H1 (cell line): ENCODE results near the gene PRSS23. TPM values are rescaled to one million over a fixed set of nuclear protein-coding genes. Genes with fewer than 3 reads are reported as not detected.

Experiments
- CTCF ChIA-PET: fragments of 300-600 bp; sonication (Branson Sonifier 250); formaldehyde crosslinking; loops from one replicate; lab custom pipeline; 2021; ENCODE audit not compliant: partially characterized antibody; lab: Charles Lee
- POLR2A ChIA-PET: fragments of 300-600 bp; sonication (Branson Sonifier 250); formaldehyde crosslinking; loops from one replicate; lab custom pipeline; 2021; ENCODE audit warnings: inconsistent platforms; ENCODE audit not compliant: partially characterized antibody; lab: Charles Lee
- DNase-seq, 2 experiments: peaks; one replicate each; pipeline versions ENCODE4 v3.0.0 to v3.0.0-alpha.2; 2010 to 2022; ENCODE audit warnings: low spot score in 2 of 2, low read depth in 1 of 2, mixed read lengths in 1 of 2
- FAIRE-seq: peaks from 2 replicates; lab custom pipeline; 2011; peaks lifted over from hg19 to GRCh38; lab: Jason Lieb, UNC
- H2AFZ ChIP-seq: 2 replicates; pipeline ENCODE4 v1.8.1; 2012; ENCODE audit warnings: low read length, inconsistent platforms
- H2AK5ac ChIP-seq: 2 replicates; pipeline ENCODE4 v1.6.1; 2013; ENCODE audit warnings: low read depth, low read length
- H2BK120ac ChIP-seq: replicated peaks from 2 replicates; pipeline ENCODE3; 2013; ENCODE audit warnings: low read depth, low read length, inconsistent platforms
- H2BK12ac ChIP-seq: 2 replicates; pipeline ENCODE4 v1.6.1; 2013; ENCODE audit warnings: low read depth, low read length
- H2BK15ac ChIP-seq: 2 replicates; pipeline ENCODE4 v1.6.1; 2013; ENCODE audit warnings: low read length
- H2BK20ac ChIP-seq: 2 replicates; pipeline ENCODE4 v1.6.1; 2013; ENCODE audit warnings: low read length
- H2BK5ac ChIP-seq: 2 replicates; pipeline ENCODE4 v1.6.1; 2013; ENCODE audit warnings: low read depth, low read length
- H3K14ac ChIP-seq: 2 replicates; pipeline ENCODE4 v1.6.1; 2013; ENCODE audit warnings: inconsistent platforms; ENCODE audit not compliant: insufficient read length
- H3K18ac ChIP-seq: 2 replicates; pipeline ENCODE4 v1.6.1; 2013; ENCODE audit warnings: low read length; ENCODE audit errors: extremely low read depth
- H3K23ac ChIP-seq: 2 replicates; pipeline ENCODE4 v1.6.1; 2013; ENCODE audit warnings: inconsistent platforms; ENCODE audit not compliant: insufficient read length
- H3K23me2 ChIP-seq: 2 replicates; pipeline ENCODE4 v1.6.1; 2013; ENCODE audit warnings: low read depth, low read length
- H3K27ac ChIP-seq: 2 replicates; pipeline ENCODE4 v1.6.1; 2011; ENCODE audit warnings: low read depth, low read length, inconsistent platforms
- H3K27me3 ChIP-seq, 4 experiments: replicated peaks in 1 of 4; 1 replicate in 1 of 4; 2 replicates in 3 of 4; pipeline versions ENCODE4 v1.6.1 to v1.8.1; 2011 to 2013; ENCODE audit warnings: low read length in 3 of 4, mild to moderate bottlenecking in 3 of 4, inconsistent platforms in 2 of 4, mixed read lengths in 2 of 4, moderate library complexity in 1 of 4; ENCODE audit not compliant: control insufficient read depth in 3 of 4, insufficient read depth in 3 of 4; ENCODE audit errors: extremely low read depth in 1 of 4
- H3K36me3 ChIP-seq, 4 experiments: 2 replicates each; pipeline versions ENCODE4 v1.6.1 to v1.8.1; 2011 to 2013; ENCODE audit warnings: mild to moderate bottlenecking in 4 of 4, low read length in 3 of 4, moderate library complexity in 2 of 4, control low read depth in 1 of 4, inconsistent platforms in 1 of 4; ENCODE audit not compliant: insufficient read depth in 4 of 4, control insufficient read depth in 2 of 4
- H3K4ac ChIP-seq: replicated peaks from 2 replicates; pipeline ENCODE3; 2013; ENCODE audit warnings: low read length, low read depth, mixed read lengths, inconsistent platforms; ENCODE audit not compliant: insufficient read length
- H3K4me1 ChIP-seq, 4 experiments: replicated peaks in 1 of 4; 1 replicate in 1 of 4; 2 replicates in 3 of 4; pipeline versions ENCODE4 v1.6.1 to v1.8.1; 2011 to 2013; ENCODE audit warnings: low read length in 3 of 4, inconsistent platforms in 2 of 4, mixed read lengths in 1 of 4; ENCODE audit not compliant: insufficient read depth in 4 of 4, control insufficient read depth in 3 of 4
- H3K4me2 ChIP-seq, 2 experiments: 2 replicates each; pipeline versions ENCODE4 v1.6.1 to v1.8.1; 2011 to 2013; ENCODE audit warnings: low read depth in 2 of 2, low read length in 2 of 2, control low read depth in 1 of 2, inconsistent platforms in 1 of 2, mild to moderate bottlenecking in 1 of 2; ENCODE audit not compliant: insufficient read depth in 1 of 2
- H3K4me3 ChIP-seq, 4 experiments: fragments of 200-600, 300-600 bp in 1 of 4; sonication (generic), shearing (Covaris generic), sonication (Bioruptor Twin) in 1 of 4; 2 replicates each; pipeline versions ENCODE4 v1.5.1 to v1.8.1; 2011 to 2016; ENCODE audit warnings: low read length in 4 of 4, low read depth in 3 of 4, control low read depth in 2 of 4, inconsistent platforms in 2 of 4, mild to moderate bottlenecking in 2 of 4, mixed read lengths in 1 of 4, moderate library complexity in 1 of 4; ENCODE audit not compliant: insufficient read depth in 2 of 4; ENCODE audit errors: extremely low read depth in 1 of 4
- H3K56ac ChIP-seq: replicated peaks from 2 replicates; pipeline ENCODE3; 2013; ENCODE audit warnings: low read depth, mild to moderate bottlenecking, mixed read lengths, low read length, inconsistent platforms; ENCODE audit not compliant: insufficient read length
- H3K79me1 ChIP-seq: 2 replicates; pipeline ENCODE4 v1.6.1; 2013; ENCODE audit warnings: low read depth, low read length, control low read depth
- H3K79me2 ChIP-seq, 2 experiments: 2 replicates each; pipeline versions ENCODE4 v1.6.1 to v1.8.1; 2012 to 2013; ENCODE audit warnings: low read length in 2 of 2, mild to moderate bottlenecking in 2 of 2, inconsistent platforms in 1 of 2; ENCODE audit not compliant: insufficient read depth in 2 of 2, control insufficient read depth in 1 of 2
- H3K9ac ChIP-seq, 4 experiments: replicated peaks in 1 of 4; 1 replicate in 1 of 4; 2 replicates in 3 of 4; pipeline versions ENCODE4 v1.6.1 to v1.8.1; 2011 to 2013; ENCODE audit warnings: low read depth in 3 of 4, low read length in 3 of 4, control low read depth in 2 of 4, mild to moderate bottlenecking in 2 of 4, moderate library complexity in 2 of 4, inconsistent platforms in 1 of 4; ENCODE audit errors: extremely low read depth in 1 of 4
- H3K9me3 ChIP-seq, 2 experiments: 2 replicates each; pipeline versions ENCODE4 v1.6.1 to v1.8.1; 2012 to 2013; ENCODE audit warnings: mild to moderate bottlenecking in 2 of 2, moderate library complexity in 2 of 2, control low read depth in 1 of 2, inconsistent platforms in 1 of 2, low read depth in 1 of 2, low read length in 1 of 2, mixed read lengths in 1 of 2; ENCODE audit not compliant: insufficient read depth in 2 of 2
- H4K20me1 ChIP-seq, 2 experiments: replicated peaks in 1 of 2; 2 replicates each; pipeline versions ENCODE3 to v1.8.1; 2011 to 2013; ENCODE audit warnings: inconsistent platforms in 2 of 2, low read length in 2 of 2, mild to moderate bottlenecking in 1 of 2; ENCODE audit not compliant: insufficient read depth in 2 of 2, control insufficient read depth in 1 of 2
- H4K5ac ChIP-seq: 2 replicates; pipeline ENCODE4 v1.6.1; 2013; ENCODE audit warnings: low read length, low read depth, mixed read lengths, inconsistent platforms; ENCODE audit not compliant: insufficient read length
- H4K8ac ChIP-seq: 2 replicates; pipeline ENCODE4 v1.8.0; 2013; ENCODE audit warnings: mild to moderate bottlenecking, moderate library complexity, low read length, inconsistent platforms; ENCODE audit not compliant: insufficient read depth; ENCODE audit errors: extremely low read depth
- H4K91ac ChIP-seq: replicated peaks from 2 replicates; pipeline ENCODE3; 2013; ENCODE audit warnings: low read length, mixed read lengths, inconsistent platforms; ENCODE audit not compliant: insufficient read length
- ATF2 ChIP-seq: IDR thresholded peaks from 2 replicates; pipeline ENCODE4 v1.6.1; 2012; ENCODE audit warnings: low read length, inconsistent platforms
- CHD2 ChIP-seq: IDR thresholded peaks from 2 replicates; pipeline ENCODE4 v1.6.1; 2012; ENCODE audit warnings: low read length, improper control_type of control experiment
- EGR1 ChIP-seq: IDR thresholded peaks from 2 replicates; pipeline ENCODE4 v1.6.1; 2011; ENCODE audit warnings: low read depth, low read length, borderline replicate concordance
- HDAC2 ChIP-seq, 2 experiments: fragments of 300-600 bp in 1 of 2; sonication (generic) in 1 of 2; IDR thresholded peaks; 2 replicates each; pipeline ENCODE4 v1.6.1; 2011 to 2012; ENCODE audit warnings: low read depth in 2 of 2, low read length in 2 of 2, mild to moderate bottlenecking in 2 of 2, moderate library complexity in 2 of 2, borderline replicate concordance in 1 of 2, inconsistent platforms in 1 of 2
- KDM1A ChIP-seq: fragments of 200-600, 300-600 bp; sonication (generic); IDR thresholded peaks from 2 replicates; pipeline ENCODE4 v1.7.1; 2016; ENCODE audit warnings: mild to moderate bottlenecking, low read length, borderline replicate concordance
- RAD21 ChIP-seq, 2 experiments: IDR thresholded peaks in 1 of 2; conservative IDR thresholded peaks in 1 of 2; 2 replicates each; pipeline ENCODE4 v1.6.1; 2011; ENCODE audit warnings: low read depth in 2 of 2, low read length in 2 of 2, improper control_type of control experiment in 1 of 2, inconsistent platforms in 1 of 2, mild to moderate bottlenecking in 1 of 2, moderate library complexity in 1 of 2
- RFX5 ChIP-seq: IDR thresholded peaks from 2 replicates; pipeline ENCODE4 v1.6.1; 2011; ENCODE audit warnings: low read depth, low read length, improper control_type of control experiment, borderline replicate concordance
- RXRA ChIP-seq: IDR thresholded peaks from 2 replicates; pipeline ENCODE4 v1.6.1; 2011; ENCODE audit warnings: low read depth, mild to moderate bottlenecking, low read length, moderate library complexity; ENCODE audit not compliant: insufficient read depth
- SAP30 ChIP-seq: fragments of 300-600 bp; sonication (generic); IDR thresholded peaks from 2 replicates; pipeline ENCODE4 v1.7.1; 2012; ENCODE audit warnings: low read length, moderate library complexity, mild to moderate bottlenecking, inconsistent platforms; ENCODE audit not compliant: insufficient read depth, insufficient replicate concordance
- SP2 ChIP-seq: IDR thresholded peaks from 2 replicates; pipeline ENCODE4 v1.6.1; 2012; ENCODE audit warnings: mild to moderate bottlenecking, low read length, inconsistent platforms
- TBP ChIP-seq: IDR thresholded peaks from 2 replicates; pipeline ENCODE4 v1.6.1; 2011; ENCODE audit warnings: low read depth, low read length, improper control_type of control experiment
- TEAD4 ChIP-seq: IDR thresholded peaks from 2 replicates; pipeline ENCODE4 v1.6.1; 2012; ENCODE audit warnings: low read depth, low read length, inconsistent platforms, mixed read lengths
- WGBS, 2 experiments: shearing (Covaris generic) in 1 of 2; methylation state at CpG; one replicate each; pipeline versions ENCODE4 v1.1.6 to v1.1.7; 2013 to 2015; ENCODE audit warnings: low lambda C conversion rate in 2 of 2, mixed read lengths in 2 of 2, inconsistent platforms in 1 of 2, low coverage in 1 of 2, missing lambda C conversion rate in 1 of 2; ENCODE audit not compliant: insufficient replicate concordance in 2 of 2, insufficient coverage in 1 of 2, insufficient read length in 1 of 2; ENCODE audit errors: extremely low coverage in 1 of 2, missing lambda C conversion rate in 1 of 2; 5-methylcytosine and 5-hydroxymethylcytosine counted together
- polyA plus RNA-seq, 7 experiments: library from polyadenylated mRNA; depleted of rRNA in 3 of 7; stranded (reverse) in 5 of 7; unstranded in 2 of 7; fragments of >200 nt in 5 of 7; fragments of 200-250 nt in 2 of 7; gene quantifications; 1 replicate in 5 of 7; 2 replicates in 1 of 7; 4 replicates in 1 of 7; pipeline versions ENCODE4 v1.2.1 to v1.2.3, GENCODE V29; 2011 to 2013; ENCODE audit warnings: missing spikeins in 2 of 7, mixed read lengths in 2 of 7
- total RNA-seq: library from RNA; stranded (reverse); fragmentation: NEBNext Ultra II Directional; extraction: Animal tissue kit (Norgen Biotek cat#: 25700); gene quantifications from 2 replicates; pipeline ENCODE4 v1.2.1, GENCODE V29; 2021

Gene PRSS23
- total and polyA plus RNA-seq, 2 of the 8 experiments (the other 6 are each of a cell fraction or from before 2014, with no cell fraction given) = 4.4 to 5.6 TPM

- WGBS, 2 experiments = 93% methylated on average over 4 of the region's 4 CpGs; no CpG with 5 or more reads in 1 of the 2 experiments
- H3K14ac ChIP-seq = no peak overlapping the region
- no peak overlapping the region for H2BK15ac ChIP-seq
- H4K5ac ChIP-seq = no peak overlapping the region
- H3K4me3 ChIP-seq = no peak overlapping the region
- DNase-seq = no peak
- no peak overlapping the region for H2BK20ac ChIP-seq
- no peak overlapping the region for H2BK5ac ChIP-seq
- no peak overlapping the region for H3K4me2 ChIP-seq
- H4K20me1 ChIP-seq = no peaks in the 10 kb centered on the region
- ChIA-PET CTCF (interaction anchor here (1.0 to 4.4 kb wide), 7 partner anchors 10 to 327 kb away, joined by 3 to 21 read pairs (median 3); no protein-coding TSS in a partner anchor), POLR2A (no interaction called here)
- H2BK12ac ChIP-seq = no peak overlapping the region
- H3K79me1 ChIP-seq = no peaks in the 10 kb centered on the region
- H3K27me3 ChIP-seq = no peaks in the 10 kb centered on the region
- H2AFZ ChIP-seq = no peak overlapping the region
- no peak overlapping the region for H4K91ac ChIP-seq
- H3K27ac ChIP-seq = no peak overlapping the region
- H3K23ac ChIP-seq = no peak overlapping the region
- H4K8ac ChIP-seq = no peak overlapping the region
- no peaks in the 10 kb centered on the region for H3K79me2 ChIP-seq
- H3K56ac ChIP-seq = no peak overlapping the region
- no peak overlapping the region for H3K4ac ChIP-seq
- no peaks in the 10 kb centered on the region for H3K9me3 ChIP-seq
- no peak overlapping the region for H3K18ac ChIP-seq
- no peaks in the 10 kb centered on the region for H3K36me3 ChIP-seq
- no peak overlapping the region for H2AK5ac ChIP-seq
- no peaks in the 10 kb centered on the region for H3K23me2 ChIP-seq
- FAIRE-seq = no peak
- H3K4me1 ChIP-seq = no peaks in the 10 kb centered on the region
- H3K9ac ChIP-seq = no peak overlapping the region
- H2BK120ac ChIP-seq = no peak overlapping the region
- TF ChIP-seq RXRA = no peak
- TF ChIP-seq EGR1 = no peak
- no peak for TF ChIP-seq RAD21 (IDR thresholded peaks at IDR 0.05 in 1 of 2, conservative IDR thresholded peaks at IDR 0.05 in 1 of 2; ENCODE audit: low read depth in 2 of 2, low read length in 2 of 2)
- TF ChIP-seq TEAD4 = no peak
- no peak for TF ChIP-seq HDAC2 (IDR thresholded peaks at IDR 0.05; ENCODE audit: borderline replicate concordance in 1 of 2, low read depth in 2 of 2, low read length in 2 of 2)
- no peak for TF ChIP-seq TBP
- TF ChIP-seq CHD2 = no peak
- no peak for TF ChIP-seq KDM1A
- TF ChIP-seq RFX5 = no peak
- TF ChIP-seq SAP30 = no peak
- no peak for TF ChIP-seq ATF2
- no peak for TF ChIP-seq SP2
Observed at GRCh38 chr11:86782742-86783141, 17.6 kb upstream of the PRSS23 start.
